ENCODE results near the gene FBXO10.

DNA sequence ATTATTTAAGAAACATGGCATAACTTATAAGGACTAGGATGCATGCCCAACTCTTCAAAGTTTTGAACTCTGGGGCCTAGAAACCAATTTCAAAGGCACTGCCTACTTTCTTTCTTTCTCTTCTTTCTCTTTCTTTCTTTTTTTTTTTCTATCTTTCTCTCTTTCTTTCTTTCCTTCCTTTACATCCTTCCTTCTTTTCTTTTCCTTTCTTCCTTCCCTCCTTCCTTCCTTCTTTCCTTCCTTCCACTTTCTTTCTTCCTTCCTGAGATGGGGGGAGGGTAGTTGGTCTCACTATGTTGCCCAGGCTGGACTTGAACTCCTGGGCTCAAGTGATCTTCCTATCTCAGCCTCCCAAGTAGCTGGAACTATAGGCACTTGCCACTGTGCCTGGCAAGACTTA lies 32.1 kb upstream of the FBXO10 start:
- TF ChIP-seq CTCF (conservative IDR thresholded peaks at IDR 0.05) = no peak
- TF ChIP-seq ZFX (IDR thresholded peaks at IDR 0.05) = no peak

Data from C4-2B (cell line).